Left ventricle myocardium inferior (tissue), 1 donor: ENCODE data around the gene RAI14. TPM values are rescaled to one million over a fixed set of nuclear protein-coding genes. Genes with fewer than 3 reads are reported as not detected.
"Not testable (repeated sequence)": the region's sequence is repeated elsewhere in the genome, so short reads cannot be mapped to it uniquely, and the experiment has no call there.

Source experiments
- DNase-seq: peaks from one replicate; pipeline ENCODE4 v3.0.0-alpha.2; 2020
- H3K27ac ChIP-seq: fragments of 200-600 bp; replicated peaks from 2 replicates; pipeline ENCODE4 v1.8.0; 2021
- H3K27me3 ChIP-seq: fragments of 200-600 bp; 2 replicates; pipeline ENCODE4 v1.8.0; 2021; ENCODE audit warnings: low read depth
- H3K36me3 ChIP-seq: fragments of 200-600 bp; 2 replicates; pipeline ENCODE4 v1.8.0; 2021
- H3K4me1 ChIP-seq: fragments of 200-600 bp; 2 replicates; pipeline ENCODE4 v1.8.0; 2021
- H3K4me3 ChIP-seq: fragments of 200-600 bp; 2 replicates; pipeline ENCODE4 v1.8.0; 2021; ENCODE audit warnings: mild to moderate bottlenecking, moderate library complexity
- H3K9me3 ChIP-seq: fragments of 200-600 bp; replicated peaks from 2 replicates; pipeline ENCODE4 v1.8.0; 2021
- CTCF ChIP-seq: fragments of 200-600 bp; IDR thresholded peaks from 2 replicates; pipeline ENCODE4 v1.8.0; 2021; ENCODE audit warnings: antibody characterized with exemption, mild to moderate bottlenecking, borderline replicate concordance
- intact Hi-C: fragments of 100-400 bp; cut with micrococcal nuclease; formaldehyde crosslinking; loops from one replicate; pipeline ENCODE4 v1.11.0; 2022
- total RNA-seq: library from RNA; stranded (reverse); fragmentation: NEBNext Ultra II Directional; extraction: Animal tissue kit (Norgen Biotek cat#: 25700); gene quantifications from one replicate; pipeline ENCODE4 v1.2.1, GENCODE V29; 2021
- donor health status: DM: no; HTN: yes; CAD: no; lungs with severe emphysema.

The RAI14 gene
- total RNA-seq, 1 donor from 2014 or later = 6.7 TPM

DNA sequence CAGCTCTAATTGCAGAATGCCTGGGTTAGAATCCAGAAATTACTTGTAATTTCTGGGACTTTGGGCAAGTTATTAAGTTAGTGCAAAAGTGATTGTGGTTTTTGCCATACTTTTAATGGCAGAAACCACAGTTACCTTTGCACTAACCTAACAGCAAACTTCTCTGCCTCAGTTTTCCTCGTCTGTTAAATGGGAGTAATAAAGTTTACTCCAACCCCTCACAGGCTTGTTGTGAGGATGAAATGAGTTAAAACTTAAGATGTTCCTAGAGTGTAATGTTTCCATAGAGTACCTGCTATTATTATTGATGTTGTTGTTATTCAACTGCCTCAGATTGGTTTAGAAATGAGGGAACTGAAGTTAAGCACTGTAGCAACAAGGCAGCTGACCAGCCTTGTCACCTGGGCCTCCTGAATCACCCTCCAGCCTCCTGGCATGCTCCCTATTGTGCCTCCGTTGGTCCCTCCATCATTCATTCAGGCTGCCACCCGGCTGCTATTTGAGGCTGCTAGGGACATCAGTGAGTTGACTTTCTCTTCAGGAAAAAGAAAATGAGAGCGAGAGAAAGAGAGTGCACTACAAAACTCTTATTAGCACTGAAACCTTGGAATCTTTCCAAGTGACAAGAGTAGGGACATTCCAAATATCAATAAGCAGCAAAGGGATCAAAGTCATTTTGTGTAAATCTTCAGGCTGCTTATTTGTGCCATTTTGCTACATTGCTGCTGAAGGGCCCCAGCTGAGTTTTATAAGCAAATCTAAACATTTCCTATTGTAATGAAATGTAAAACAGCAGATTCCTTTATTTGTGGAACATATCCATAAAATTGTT is 116.4 kb downstream of the RAI14 start:
- TF ChIP-seq CTCF = no peak
- Histone ChIP-seq H3K27me3 (no peaks in the 10 kb centered on the region), H3K4me3 (no peak overlapping the region), H3K36me3 (no peaks in the 10 kb centered on the region), H3K4me1 (peaks cover 14% of the 10 kb centered on the region), H3K27ac (no peak overlapping the region), H3K9me3 (peaks cover 17% of the 10 kb centered on the region)
- no peak for DNase-seq
- intact Hi-C loops = no loop called here

GRCh38 chr5:34774139-34774538 is 118.0 kb downstream of the RAI14 start:
- TF ChIP-seq CTCF = no peak
- Histone ChIP-seq H3K36me3 (no peaks in the 10 kb centered on the region), H3K27ac (no peak overlapping the region), H3K4me3 (no peak overlapping the region), H3K9me3 (peaks cover 26% of the 10 kb centered on the region), H3K27me3 (no peaks in the 10 kb centered on the region), H3K4me1 (peaks cover 14% of the 10 kb centered on the region)
- intact Hi-C loops = no loop called here
- no peak for DNase-seq

GRCh38 chr5:34774678-34775077 is 118.5 kb downstream of the RAI14 start:
- H3K27ac ChIP-seq = not testable (repeated sequence)

DNA sequence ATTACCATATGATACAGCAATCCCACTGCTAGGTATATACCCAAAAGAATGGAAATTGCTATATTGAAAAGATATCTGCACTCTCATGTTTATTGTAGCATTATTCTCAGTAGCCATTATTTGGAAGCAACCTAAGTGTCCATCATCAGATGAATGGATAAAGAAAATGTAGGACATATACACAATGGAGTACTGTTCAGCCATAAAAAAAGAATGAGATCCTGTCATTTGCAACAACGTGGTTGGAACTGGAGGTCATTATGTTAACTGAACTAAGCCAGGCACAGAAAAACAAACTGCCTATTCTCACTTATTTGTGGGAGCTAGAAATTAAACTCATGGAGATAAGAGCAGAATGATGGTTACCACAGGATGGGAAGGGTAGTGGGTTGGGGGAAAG is 119.8 kb downstream of the RAI14 start:
- H3K36me3 ChIP-seq = no peaks in the 10 kb centered on the region
- H3K4me3 ChIP-seq = no peak overlapping the region
- no peak overlapping the region for H3K27ac ChIP-seq
- no peak for DNase-seq
- peaks cover 7% of the 10 kb centered on the region for H3K4me1 ChIP-seq
- no peaks in the 10 kb centered on the region for H3K27me3 ChIP-seq
- peaks cover 40% of the 10 kb centered on the region for H3K9me3 ChIP-seq
- intact Hi-C loops = no loop called here
- no peak for TF ChIP-seq CTCF

More at GRCh38 chr5:34774678-34775077, 118.5 kb downstream of the RAI14 start:
- peaks cover 14% of the 10 kb centered on the region for H3K4me1 ChIP-seq
- H3K27me3 ChIP-seq, DNase-seq, H3K4me3 ChIP-seq, H3K36me3 ChIP-seq, intact Hi-C loops: not testable (repeated sequence)
- peaks cover 30% of the 10 kb centered on the region for H3K9me3 ChIP-seq

GRCh38 chr5:34778091-34778850 is 122.1 kb downstream of the RAI14 start:
- no peak overlapping the region for H3K27ac ChIP-seq

GRCh38 chr5:34783892-34784291 is 127.8 kb downstream of the RAI14 start:
- H3K27ac ChIP-seq, H3K4me1 ChIP-seq, H3K4me3 ChIP-seq, H3K36me3 ChIP-seq, H3K27me3 ChIP-seq, intact Hi-C loops, DNase-seq: not testable (repeated sequence)
- H3K9me3 ChIP-seq = peaks cover 55% of the 10 kb centered on the region

More at GRCh38 chr5:34778091-34778850, 122.1 kb downstream of the RAI14 start:
- Histone ChIP-seq H3K4me1 (no peaks in the 10 kb centered on the region), H3K36me3 (no peaks in the 10 kb centered on the region), H3K4me3 (no peak overlapping the region), H3K9me3 (peaks cover 62% of the 10 kb centered on the region), H3K27me3 (no peaks in the 10 kb centered on the region)
- DNase-seq = no peak
- no peak for TF ChIP-seq CTCF
- intact Hi-C loops = no loop called here
